Gastroesophageal sphincter (tissue), 4 donors: ENCODE results near the gene RAB11FIP3. TPM values are rescaled to one million over a fixed set of nuclear protein-coding genes. Genes with fewer than 3 reads are reported as not detected.

Experiments
- ATAC-seq: fragments of 150-250 bp; one replicate; pipeline ENCODE4 v1.9.1; 2016; ENCODE audit warnings: mild to moderate bottlenecking, moderate library complexity
- H3K27ac ChIP-seq, 4 donors: fragments of 200-600 bp; sonication (generic) in 3 of 4; 1 replicate in 3 of 4; 2 replicates in 1 of 4; pipeline ENCODE4 v1.5.1; 2016 to 2019
- H3K27me3 ChIP-seq: fragments of 200-600 bp; sonication (generic); one replicate; pipeline ENCODE4 v1.5.1; 2019
- H3K36me3 ChIP-seq, 2 donors: fragments of 200-600 bp; sonication (generic); one replicate each; pipeline ENCODE4 v1.5.1; 2019; ENCODE audit warnings: control low read depth in 1 of 2
- H3K4me1 ChIP-seq, 3 donors: fragments of 200-600 bp; sonication (generic); 1 replicate in 2 of 3; 2 replicates in 1 of 3; pipeline ENCODE4 v1.5.1; 2016 to 2019; ENCODE audit warnings: control low read depth in 2 of 3
- H3K4me3 ChIP-seq, 2 donors: fragments of 200-600 bp; sonication (generic); one replicate each; pipeline ENCODE4 v1.5.1; 2019; ENCODE audit warnings: mild to moderate bottlenecking in 1 of 2, moderate library complexity in 1 of 2
- H3K9me3 ChIP-seq, 3 donors: fragments of 200-600 bp; sonication (generic); one replicate each; pipeline ENCODE4 v1.5.1; 2017 to 2019; ENCODE audit warnings: control low read depth in 2 of 3
- EP300 ChIP-seq: sonication (generic); formaldehyde crosslinking; IDR thresholded peaks from one replicate; pipeline ENCODE4 v1.6.1; 2017; ENCODE audit warnings: antibody characterized with exemption, mild to moderate bottlenecking
- POLR2A ChIP-seq, 2 donors: fragments of 450-650 bp; IDR thresholded peaks; one replicate each; pipeline ENCODE4 v1.6.1; 2017; ENCODE audit warnings: antibody characterized with exemption in 2 of 2, mild to moderate bottlenecking in 2 of 2, moderate library complexity in 1 of 2
- POLR2AphosphoS5 ChIP-seq: sonication (generic); formaldehyde crosslinking; IDR thresholded peaks from one replicate; pipeline ENCODE4 v1.6.1; 2017; ENCODE audit warnings: antibody characterized with exemption
- WGBS, 2 donors: methylation state at CpG; one replicate each; pipeline ENCODE4 v1.1.5; 2018; ENCODE audit warnings: low coverage in 1 of 2; 5-methylcytosine and 5-hydroxymethylcytosine counted together
- total RNA-seq, 4 donors: library from RNA; depleted of rRNA; stranded (reverse); fragments of >200 nt; gene quantifications; one replicate each; pipeline ENCODE4 v1.1.0, GENCODE V29; 2016
- TF ChIP-seq, protein P1 (sequence below), 4 experiments: fragments of 200-600 bp in 2 of 4; fragments of 450-650 bp in 2 of 4; sonication (generic) in 1 of 4; IDR thresholded peaks; one replicate each; pipeline ENCODE4 v1.5.1; 2017 to 2019; ENCODE audit warnings: antibody characterized with exemption in 4 of 4, mild to moderate bottlenecking in 2 of 4, moderate library complexity in 2 of 4

RAB11FIP3 gene
- total RNA-seq, 4 donors from 2014 or later = 47.4 to 88.9 (median 58.6) TPM

DNA sequence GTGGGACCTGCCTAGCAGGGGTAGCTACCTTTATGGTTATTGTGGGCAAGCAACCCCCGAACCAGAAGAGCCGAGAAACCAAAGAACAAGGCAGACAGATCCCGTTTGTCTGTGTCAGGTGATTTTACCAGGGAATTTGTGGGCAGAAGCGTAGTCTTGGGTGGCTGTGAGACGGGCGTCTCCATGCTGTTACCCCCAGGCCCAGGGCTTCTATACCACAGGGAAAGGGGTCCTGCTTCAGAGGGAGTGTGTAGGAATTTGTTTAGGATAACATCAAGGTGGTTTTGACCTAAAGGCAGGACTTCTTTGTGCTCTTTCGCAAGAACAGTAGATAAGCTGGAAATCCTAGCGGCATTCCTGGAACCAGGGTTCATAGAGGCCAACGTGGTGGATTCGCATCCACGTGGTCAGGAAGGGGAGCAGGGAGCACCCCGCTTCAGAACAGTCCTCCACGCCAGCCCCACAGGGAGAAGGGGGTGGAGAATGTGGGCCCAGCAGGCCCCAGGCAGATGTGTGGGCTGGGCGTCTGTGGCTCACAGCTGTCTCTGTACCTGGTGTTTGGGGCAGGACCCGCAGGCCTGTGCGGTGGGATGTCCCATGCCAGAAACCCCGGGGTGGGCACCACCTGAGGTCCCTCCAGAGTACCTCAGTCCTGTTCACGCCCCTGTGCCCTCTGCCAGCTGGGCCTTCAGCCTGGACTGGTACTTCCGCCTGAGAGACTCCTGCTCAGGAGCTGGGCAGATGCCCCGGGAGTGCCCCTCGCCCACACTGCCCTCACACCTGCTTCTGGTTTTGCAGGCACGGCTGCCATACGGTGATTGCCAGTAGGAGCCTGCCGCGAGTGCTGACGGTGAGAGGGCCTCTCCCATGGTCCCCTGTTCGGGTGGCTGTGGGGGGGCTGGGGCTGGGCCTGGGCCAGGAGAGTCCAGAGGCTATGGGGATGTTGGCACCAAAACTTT, 19.6 kb upstream of the RAB11FIP3 start:
- Histone ChIP-seq H3K4me3 (no peak overlapping the region), H3K4me1 (peaks cover 0 to 18% (median 3%) of the 10 kb centered on the region in 3 donors), H3K27ac (no peak overlapping the region), H3K27me3 (no peaks in the 10 kb centered on the region), H3K9me3 (no peaks in the 10 kb centered on the region), H3K36me3 (peaks cover 0 to 35% of the 10 kb centered on the region in 2 donors)
- WGBS, 2 donors = 80 to 87% methylated on average over 1 to 3 of the region's 27 CpGs
- TF ChIP-seq EP300 (no peak), POLR2A (IDR thresholded peaks at IDR 0.05) (no peak), POLR2AphosphoS5 (no peak)
- TF ChIP-seq, protein P1, sequence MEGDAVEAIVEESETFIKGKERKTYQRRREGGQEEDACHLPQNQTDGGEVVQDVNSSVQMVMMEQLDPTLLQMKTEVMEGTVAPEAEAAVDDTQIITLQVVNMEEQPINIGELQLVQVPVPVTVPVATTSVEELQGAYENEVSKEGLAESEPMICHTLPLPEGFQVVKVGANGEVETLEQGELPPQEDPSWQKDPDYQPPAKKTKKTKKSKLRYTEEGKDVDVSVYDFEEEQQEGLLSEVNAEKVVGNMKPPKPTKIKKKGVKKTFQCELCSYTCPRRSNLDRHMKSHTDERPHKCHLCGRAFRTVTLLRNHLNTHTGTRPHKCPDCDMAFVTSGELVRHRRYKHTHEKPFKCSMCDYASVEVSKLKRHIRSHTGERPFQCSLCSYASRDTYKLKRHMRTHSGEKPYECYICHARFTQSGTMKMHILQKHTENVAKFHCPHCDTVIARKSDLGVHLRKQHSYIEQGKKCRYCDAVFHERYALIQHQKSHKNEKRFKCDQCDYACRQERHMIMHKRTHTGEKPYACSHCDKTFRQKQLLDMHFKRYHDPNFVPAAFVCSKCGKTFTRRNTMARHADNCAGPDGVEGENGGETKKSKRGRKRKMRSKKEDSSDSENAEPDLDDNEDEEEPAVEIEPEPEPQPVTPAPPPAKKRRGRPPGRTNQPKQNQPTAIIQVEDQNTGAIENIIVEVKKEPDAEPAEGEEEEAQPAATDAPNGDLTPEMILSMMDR (IDR thresholded peaks at IDR 0.05) = no peak
- no peak for ATAC-seq

- Histone ChIP-seq H3K4me3 (no peak overlapping the region), H3K9me3 (no peaks in the 10 kb centered on the region), H3K36me3 (peaks cover 0 to 49% of the 10 kb centered on the region in 2 donors), H3K27me3 (no peaks in the 10 kb centered on the region), H3K4me1 (peaks cover 0 to 10% (median 1%) of the 10 kb centered on the region in 3 donors), H3K27ac (no peak overlapping the region)
- no peak for ATAC-seq
- no CpG with 5 or more reads among the region's 16 CpGs for WGBS, 2 donors
- no peak for TF ChIP-seq POLR2AphosphoS5
- no peak for TF ChIP-seq EP300
- TF ChIP-seq, protein P1 (IDR thresholded peaks at IDR 0.05) = no peak
- TF ChIP-seq POLR2A (IDR thresholded peaks at IDR 0.05) = no peak
Observed at GRCh38 chr16:407253-407652, 18.2 kb upstream of the RAB11FIP3 start.

DNA sequence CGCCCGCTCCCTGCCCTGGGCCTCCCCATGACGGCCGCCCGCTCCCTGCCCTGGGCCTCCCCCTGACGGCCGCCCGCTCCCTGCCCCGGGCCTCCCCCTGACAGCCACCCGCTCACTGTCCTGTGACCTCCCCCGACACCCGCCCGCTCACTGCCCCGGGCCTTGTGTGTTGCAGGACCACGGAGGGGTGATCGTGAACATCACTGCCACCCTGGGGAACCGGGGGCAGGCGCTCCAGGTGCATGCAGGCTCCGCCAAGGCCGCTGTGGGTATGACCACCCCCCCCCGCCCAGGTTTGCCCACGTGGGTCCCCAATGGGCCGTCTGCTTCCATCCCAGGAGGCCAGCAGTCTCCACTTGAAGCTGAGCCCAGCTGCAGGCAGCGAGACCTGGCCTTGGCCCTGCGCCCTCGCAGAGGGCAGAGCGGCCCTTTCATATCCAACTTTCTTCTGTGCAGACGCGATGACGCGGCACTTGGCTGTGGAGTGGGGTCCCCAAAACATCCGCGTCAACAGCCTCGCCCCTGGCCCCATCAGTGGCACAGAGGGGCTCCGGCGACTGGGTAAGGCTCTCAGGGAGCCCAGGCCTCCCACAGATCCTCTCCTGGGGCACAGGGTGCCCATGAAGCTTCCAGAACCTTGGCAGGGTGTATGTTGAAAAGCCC, 14.8 kb upstream of the RAB11FIP3 start:
- no peaks in the 10 kb centered on the region for H3K4me1 ChIP-seq
- H3K4me3 ChIP-seq = no peak overlapping the region
- 100% methylated on average over 2 of the region's 36 CpGs; no CpG with 5 or more reads in 1 of the 2 donors for WGBS, 2 donors
- ATAC-seq = no peak
- no peaks in the 10 kb centered on the region for H3K9me3 ChIP-seq
- peaks cover 0 to 50% of the 10 kb centered on the region in 2 donors for H3K36me3 ChIP-seq
- TF ChIP-seq, protein P1 (IDR thresholded peaks at IDR 0.05) = no peak
- TF ChIP-seq EP300 = no peak
- no peak for TF ChIP-seq POLR2A (IDR thresholded peaks at IDR 0.05)
- TF ChIP-seq POLR2AphosphoS5 = no peak
- H3K27ac ChIP-seq = no peak overlapping the region
- no peaks in the 10 kb centered on the region for H3K27me3 ChIP-seq

GRCh38 chr16:411576-412265, 13.7 kb upstream of the RAB11FIP3 start:
- no peaks in the 10 kb centered on the region for H3K4me1 ChIP-seq
- H3K27me3 ChIP-seq = no peaks in the 10 kb centered on the region
- H3K36me3 ChIP-seq = peaks cover 0 to 50% of the 10 kb centered on the region in 2 donors
- no peak overlapping the region for H3K4me3 ChIP-seq
- 90% methylated on average over 2 of the region's 26 CpGs; no CpG with 5 or more reads in 1 of the 2 donors for WGBS, 2 donors
- H3K27ac ChIP-seq = no peak overlapping the region
- TF ChIP-seq POLR2AphosphoS5 (no peak), EP300 (no peak)
- TF ChIP-seq, protein P1 (IDR thresholded peaks at IDR 0.05) = no peak
- no peak for ATAC-seq
- H3K9me3 ChIP-seq = no peaks in the 10 kb centered on the region
